K562 (cell line): ENCODE measurements around the gene IPCEF1. TPM values are rescaled to one million over a fixed set of nuclear protein-coding genes. Genes with fewer than 3 reads are reported as not detected.

Experiments used
- ATAC-seq: fragments of 200-7000 bp; cut with Tn5 transposase; 3 replicates; pipeline ENCODE4 v1.9.1; 2020; ENCODE audit warnings: moderate library complexity
- BruUV-seq: library from RNA; stranded (reverse); fragments of 400-500 nt; replicated peaks from 2 replicates; lab custom pipeline; 2021; lab: Mats Ljungman, UMichigan
- CTCF ChIA-PET: fragments of 300-600 bp; formaldehyde crosslinking; extraction: SDS; loops from one replicate; lab custom pipeline; 2021; ENCODE audit warnings: low intra/inter-chr PET ratio; lab: Yijun Ruan, JAX
- POLR2A ChIA-PET: fragments of 300-600, 350-650 bp; sonication (Branson Sonifier 250); formaldehyde crosslinking; extraction: SDS; loops from one replicate; lab custom pipeline; 2021; ENCODE audit warnings: antibody characterized with exemption, inconsistent platforms; lab: Yijun Ruan, JAX
- DNase-seq, 4 experiments: peaks; one replicate each; pipeline versions ENCODE4 v3.0.0 to v3.0.0-alpha.2; 2011 to 2018; ENCODE audit warnings: low spot score in 3 of 4, mixed read lengths in 3 of 4; ENCODE audit errors: extremely low read depth in 1 of 4
- FAIRE-seq: peaks from 2 replicates; lab custom pipeline; 2011; peaks lifted over from hg19 to GRCh38; lab: Jason Lieb, UNC
- H2AFZ ChIP-seq: 2 replicates; pipeline ENCODE4 v1.6.0; 2011; ENCODE audit warnings: low read depth, low read length, control low read depth, inconsistent platforms
- H3K27ac ChIP-seq: fragments of 200-600 bp; 3 replicates; pipeline ENCODE4 v1.8.0; 2011; ENCODE audit warnings: low read depth, mild to moderate bottlenecking, control low read depth, inconsistent platforms, low read length, moderate library complexity, mixed read lengths; ENCODE audit errors: extremely low read depth
- H3K27me3 ChIP-seq, 2 experiments: fragments of 300-600 bp in 1 of 2; 2 replicates in 1 of 2; 3 replicates in 1 of 2; pipeline versions ENCODE4 v1.6.0 to v1.8.0; 2011; ENCODE audit warnings: inconsistent platforms in 2 of 2, low read length in 2 of 2, mild to moderate bottlenecking in 1 of 2, mixed read lengths in 1 of 2, moderate library complexity in 1 of 2; ENCODE audit not compliant: control insufficient read depth in 2 of 2, insufficient read depth in 2 of 2
- H3K36me3 ChIP-seq: fragments of 300-600 bp; 3 replicates; pipeline ENCODE4 v1.8.0; 2011; ENCODE audit warnings: mild to moderate bottlenecking, low read length, inconsistent platforms; ENCODE audit not compliant: control insufficient read depth, insufficient read depth
- H3K4me1 ChIP-seq, 2 experiments: fragments of 200-600 bp in 1 of 2; replicated peaks in 1 of 2; 2 replicates in 1 of 2; 3 replicates in 1 of 2; pipeline versions ENCODE4 v1.5.1 to v1.8.0; 2011; ENCODE audit warnings: inconsistent platforms in 2 of 2, low read length in 2 of 2, mild to moderate bottlenecking in 1 of 2, mixed read lengths in 1 of 2, moderate library complexity in 1 of 2; ENCODE audit not compliant: control insufficient read depth in 2 of 2, insufficient read depth in 2 of 2
- H3K4me2 ChIP-seq: 2 replicates; pipeline ENCODE4 v1.6.1; 2011; ENCODE audit warnings: low read length, control low read depth, inconsistent platforms, mixed read lengths; ENCODE audit not compliant: insufficient read depth
- H3K4me3 ChIP-seq: fragments of 200-600 bp; sonication (generic), shearing (Covaris generic); 2 replicates; pipeline ENCODE4 v1.5.1; 2016; ENCODE audit warnings: control low read depth, inconsistent platforms
- H3K79me2 ChIP-seq: fragments of 200-600 bp; 3 replicates; pipeline ENCODE4 v1.8.0; 2011; ENCODE audit warnings: low read length, inconsistent platforms; ENCODE audit not compliant: control insufficient read depth, insufficient read depth
- H3K9ac ChIP-seq, 2 experiments: 2 replicates each; pipeline versions ENCODE4 v1.6.0 to v1.6.1; 2011; ENCODE audit warnings: low read depth in 2 of 2, low read length in 2 of 2, control low read depth in 1 of 2, inconsistent platforms in 1 of 2, mild to moderate bottlenecking in 1 of 2, mixed read lengths in 1 of 2; ENCODE audit not compliant: insufficient read depth in 1 of 2
- H3K9me1 ChIP-seq: one replicate; pipeline ENCODE4 v1.6.0; 2011; ENCODE audit warnings: inconsistent platforms, mild to moderate bottlenecking, low read length, moderate library complexity; ENCODE audit not compliant: control insufficient read depth, insufficient read depth
- H3K9me3 ChIP-seq: replicated peaks from 2 replicates; pipeline ENCODE4 v1.5.1; 2011; ENCODE audit warnings: low read depth, low read length, inconsistent platforms; ENCODE audit not compliant: control insufficient read depth, insufficient read depth
- H4K20me1 ChIP-seq: replicated peaks from 2 replicates; pipeline ENCODE4 v1.6.1; 2011; ENCODE audit warnings: low read length, inconsistent platforms, mixed read lengths; ENCODE audit not compliant: control insufficient read depth, insufficient read depth
- BCL6 ChIP-seq: fragments of 250-450 bp; sonication (Bioruptor Pico); IDR thresholded peaks from 2 replicates; pipeline ENCODE4 v1.4.0; 2020
- EGR1 ChIP-seq: fragments of 450-650 bp; conservative IDR thresholded peaks from 2 replicates; pipeline ENCODE4 v1.6.1; 2017; ENCODE audit warnings: mild to moderate bottlenecking
- POU5F1 ChIP-seq: fragments of 150-350 bp; IDR thresholded peaks from 2 replicates; pipeline ENCODE4 v1.6.1; 2014; ENCODE audit warnings: borderline replicate concordance, low read length, low read depth, mild to moderate bottlenecking; ENCODE audit not compliant: partially characterized antibody
- RFX7 ChIP-seq: fragments of 250-450 bp; sonication (Bioruptor Pico); IDR thresholded peaks from 2 replicates; pipeline ENCODE4 v1.5.1; 2021; ENCODE audit warnings: mild to moderate bottlenecking
- SMARCA4 ChIP-seq: fragments of 450-650 bp; IDR thresholded peaks from 2 replicates; pipeline ENCODE4 v1.6.1; 2016
- SREBF1 ChIP-seq: fragments of 150-350 bp; IDR thresholded peaks from 2 replicates; pipeline ENCODE4 v1.6.1; 2014; ENCODE audit warnings: antibody characterized with exemption, low read depth, low read length, borderline replicate concordance
- ZNF121 ChIP-seq: sonication (generic); formaldehyde crosslinking; conservative IDR thresholded peaks from 2 replicates; pipeline ENCODE4 v1.8.0; 2022; ENCODE audit warnings: missing genetic modification reagents
- ZNF197 ChIP-seq: fragments of 200-800 bp; sonication (Bioruptor generic); IDR thresholded peaks from 2 replicates; pipeline ENCODE4 v1.6.1; 2016; ENCODE audit warnings: low read depth, missing genetic modification characterization, missing compliant biosample characterization
- ZSCAN32 ChIP-seq: fragments of 450-650 bp; formaldehyde crosslinking; IDR thresholded peaks from 2 replicates; pipeline ENCODE4 v1.4.0; 2020; ENCODE audit warnings: mild to moderate bottlenecking, moderate library complexity
- WGBS: fragments of 100-300 bp; shearing (Covaris generic); methylation state at CpG from one replicate; pipeline ENCODE4 v1.1.6; 2016; ENCODE audit warnings: low coverage, mixed read lengths; ENCODE audit not compliant: insufficient coverage; ENCODE audit errors: missing lambda C conversion rate; 5-methylcytosine and 5-hydroxymethylcytosine counted together
- in situ Hi-C: fragments of 300-500 bp; cut with MboI; formaldehyde crosslinking; loops from 4 replicates; pipeline ENCODE4 v1.15.0; 2018; ENCODE audit warnings: inconsistent platforms, mixed read lengths
- intact Hi-C: fragments of 100-400 bp; cut with micrococcal nuclease; formaldehyde crosslinking; loops from 2 replicates; pipeline ENCODE4 v1.14.2; 2022
- polyA plus RNA-seq, 8 experiments: library from polyadenylated mRNA; depleted of rRNA in 4 of 8; stranded (reverse) in 5 of 8; unstranded in 3 of 8; fragments of >200 nt; fragmentation: Nextera tagmentation in 2 of 8; fragmentation: Illumina TruSeq in 1 of 8; extraction: Ambion mirVana in 2 of 8; extraction: Trizol in 1 of 8; gene quantifications; 2 replicates each; pipeline versions ENCODE4 v1.2.1 to v1.2.3, GENCODE V29; 2011 to 2014; ENCODE audit warnings: inconsistent platforms in 1 of 8, missing spikeins in 1 of 8
- total RNA-seq, 7 experiments: library from RNA; depleted of rRNA in 6 of 7; stranded (reverse); fragments of >200 nt in 6 of 7; fragmentation: Illumina TruSeq in 2 of 7; extraction: Trizol in 2 of 7; gene quantifications; 2 replicates each; pipeline versions ENCODE4 v1.2.1 to v1.2.3, GENCODE V29; 2011 to 2021; ENCODE audit warnings: low replicate concordance in 1 of 7

IPCEF1 gene
- total and polyA plus RNA-seq, 9 of the 15 experiments (the other 6 are each of a cell fraction or from before 2014, with no cell fraction given), result 0.14 to 0.18 TPM; not detected in 7

- TF ChIP-seq SREBF1 (no peak), RFX7 (CRISPR knock-in tag) (no peak), SMARCA4 (no peak), POU5F1 (no peak), BCL6 (CRISPR knock-in tag) (no peak)
Measured at GRCh38 chr6:154388803-154389202, 32.2 kb upstream of the IPCEF1 start (continued).

- no peaks in the 10 kb centered on the region for H3K36me3 ChIP-seq
- H3K27me3 ChIP-seq, result peaks cover 0 to 12% of the 10 kb centered on the region in 2 experiments; a peak in 2 of 5 replicates
- H3K9me3 ChIP-seq, result no peaks in the 10 kb centered on the region
- CTCF ChIA-PET, result no interaction called here
- H3K4me2 ChIP-seq, result no peak overlapping the region
- intact Hi-C loops, result no loop called here
- H3K9ac ChIP-seq, result no peak overlapping the region
- TF ChIP-seq ZSCAN32, result no peak
- TF ChIP-seq EGR1, result no peak
- no peak for TF ChIP-seq ZNF197 (CRISPR knock-in tag)
- peak; percentile 51; the same call in 1 of the 2 replicates for TF ChIP-seq ZNF121 (CRISPR knock-in tag)
- TF ChIP-seq, all 486 proteins: peak for 1
- Histone ChIP-seq H3K9me1 (no peaks in the 10 kb centered on the region), H3K27ac (no peak overlapping the region), H3K79me2 (no peaks in the 10 kb centered on the region), H2AFZ (no peak overlapping the region), H3K4me1 (no peaks in the 10 kb centered on the region), H4K20me1 (no peaks in the 10 kb centered on the region), H3K4me3 (no peak overlapping the region)
- in situ Hi-C loops, result no loop called here
- DNase-seq (no peak), FAIRE-seq (no peak), ATAC-seq (no peak)
- BruUV-seq, result no TSS peak
- 5% methylated on average over 5 of the region's 5 CpGs for WGBS
- POLR2A ChIA-PET, result interaction anchor here (0.5 to 0.8 kb wide), 2 partner anchors 21 to 805 kb away, joined by 3 read pairs; no protein-coding TSS in a partner anchor
Measured at GRCh38 chr6:154386848-154387717, 30.5 kb upstream of the IPCEF1 start.
